ENCODE measurements around the gene TRDN.
"Not testable (repeated sequence)": the region's sequence is repeated elsewhere in the genome, so short reads cannot be mapped to it uniquely, and the experiment has no call there.

The TRDN gene

GRCh38 chr6:123509112-123509511, 127.6 kb downstream of the TRDN start:
- DNase-seq (ENCODE audit: low read depth in 2 of 2) = no peak

GRCh38 chr6:123508290-123508689, 128.5 kb downstream of the TRDN start:
- no peak for DNase-seq (ENCODE audit: low read depth in 2 of 2)

GRCh38 chr6:123507582-123507981, 129.2 kb downstream of the TRDN start:
- DNase-seq (ENCODE audit: low read depth in 2 of 2) = no peak

- no peak for DNase-seq (ENCODE audit: low read depth in 2 of 2)
Observed at GRCh38 chr6:123503619-123504018, 133.1 kb downstream of the TRDN start.

GRCh38 chr6:123497025-123497424, 139.7 kb downstream of the TRDN start:
- DNase-seq (ENCODE audit: low read depth in 2 of 2) = no peak

- DNase-seq (ENCODE audit: low read depth in 2 of 2) = no peak
Observed at GRCh38 chr6:123489589-123489988, 147.2 kb downstream of the TRDN start.

- DNase-seq (ENCODE audit: low read depth in 2 of 2) = no peak
Observed at GRCh38 chr6:123480986-123481385, 155.8 kb downstream of the TRDN start.

- DNase-seq (ENCODE audit: low read depth in 2 of 2) = not testable (repeated sequence)
Observed at GRCh38 chr6:123472025-123472702, 164.6 kb downstream of the TRDN start.

- DNase-seq (ENCODE audit: low read depth in 2 of 2) = no peak
Observed at GRCh38 chr6:123467392-123467791, 169.4 kb downstream of the TRDN start.

- no peak for DNase-seq (ENCODE audit: low read depth in 2 of 2)
Observed at GRCh38 chr6:123462152-123462551, 174.6 kb downstream of the TRDN start.

GRCh38 chr6:123458218-123458617, 178.5 kb downstream of the TRDN start:
- DNase-seq (ENCODE audit: low read depth in 2 of 2) = no peak

GRCh38 chr6:123456836-123457235, 179.9 kb downstream of the TRDN start:
- DNase-seq (ENCODE audit: low read depth in 2 of 2) = no peak

GRCh38 chr6:123454448-123454847, 182.3 kb downstream of the TRDN start:
- DNase-seq (ENCODE audit: low read depth in 2 of 2) = no peak

- DNase-seq (ENCODE audit: low read depth in 2 of 2) = not testable (repeated sequence)
Observed at GRCh38 chr6:123453071-123453470, 183.7 kb downstream of the TRDN start.

- no peak for DNase-seq (ENCODE audit: low read depth in 2 of 2)
Observed at GRCh38 chr6:123448306-123448884, 188.4 kb downstream of the TRDN start.

- DNase-seq (ENCODE audit: low read depth in 2 of 2) = no peak
Observed at GRCh38 chr6:123447315-123447937, 189.3 kb downstream of the TRDN start.

GRCh38 chr6:123439371-123439770, 197.4 kb downstream of the TRDN start:
- no peak for DNase-seq (ENCODE audit: low read depth in 2 of 2)

GRCh38 chr6:123434186-123434585, 202.6 kb downstream of the TRDN start:
- DNase-seq (ENCODE audit: low read depth in 2 of 2) = no peak

- DNase-seq (ENCODE audit: low read depth in 2 of 2) = no peak
Observed at GRCh38 chr6:123430970-123431369, 205.8 kb downstream of the TRDN start.

- DNase-seq (ENCODE audit: low read depth in 2 of 2) = no peak
Observed at GRCh38 chr6:123427008-123427407, 209.7 kb downstream of the TRDN start.

GRCh38 chr6:123423130-123423529, 213.6 kb downstream of the TRDN start:
- DNase-seq (ENCODE audit: low read depth in 2 of 2) = no peak

GRCh38 chr6:123420512-123420911, 216.2 kb downstream of the TRDN start:
- DNase-seq (ENCODE audit: low read depth in 2 of 2) = no peak

- DNase-seq (ENCODE audit: low read depth in 2 of 2) = no peak
Observed at GRCh38 chr6:123418071-123418470, 218.7 kb downstream of the TRDN start.

Measured in stimulated activated CD8-positive, alpha-beta memory T cell treated with anti-CD3 and anti-CD28 coated beads, Interleukin-2, amount 100 ng/mL, for 48 hours (primary cell).